Endodermal cell (in vitro differentiated cells): Measurements from ENCODE around the gene TAPT1. TPM values are rescaled to one million over a fixed set of nuclear protein-coding genes. Genes with fewer than 3 reads are reported as not detected.

Experiments
- DNase-seq: peaks from one replicate; pipeline ENCODE4 v3.0.0-alpha.2; 2017
- H3K27ac ChIP-seq: 2 replicates; pipeline ENCODE4 v1.5.1; 2013; ENCODE audit warnings: mild to moderate bottlenecking, low read depth, low read length, moderate library complexity
- H3K27me3 ChIP-seq: 2 replicates; pipeline ENCODE4 v1.6.1; 2013; ENCODE audit warnings: mild to moderate bottlenecking, low read length, moderate library complexity; ENCODE audit not compliant: insufficient read depth, control insufficient read depth, poor library complexity, severe bottlenecking
- H3K36me3 ChIP-seq: 2 replicates; pipeline ENCODE4 v1.7.0; 2013; ENCODE audit warnings: mild to moderate bottlenecking, low read length, moderate library complexity; ENCODE audit not compliant: control insufficient read depth, insufficient read depth
- H3K4me1 ChIP-seq: one replicate; pipeline ENCODE4 v1.7.0; 2013; ENCODE audit warnings: low read length; ENCODE audit not compliant: control insufficient read depth, insufficient read depth
- H3K4me3 ChIP-seq: 2 replicates; pipeline ENCODE4 v1.5.1; 2013; ENCODE audit warnings: mild to moderate bottlenecking, low read length, moderate library complexity
- H3K9ac ChIP-seq: 2 replicates; pipeline ENCODE4 v1.6.1; 2013; ENCODE audit warnings: mild to moderate bottlenecking, low read length, moderate library complexity; ENCODE audit not compliant: poor library complexity, severe bottlenecking; ENCODE audit errors: extremely low read depth
- H3K9me3 ChIP-seq: 2 replicates; pipeline ENCODE4 v1.6.1; 2013; ENCODE audit warnings: mild to moderate bottlenecking, low read length, moderate library complexity; ENCODE audit not compliant: control insufficient read depth
- H3K27ac Mint-ChIP-seq: 2 replicates; pipeline ENCODE4 v1.8.0; 2020; ENCODE audit warnings: mixed read lengths
- H3K27me3 Mint-ChIP-seq: 2 replicates; pipeline ENCODE4 v1.8.0; 2021; ENCODE audit warnings: mild to moderate bottlenecking, mixed read lengths; ENCODE audit not compliant: insufficient read depth
- H3K36me3 Mint-ChIP-seq: 2 replicates; pipeline ENCODE4 v1.8.0; 2020; ENCODE audit warnings: low read depth, mixed read lengths
- H3K4me1 Mint-ChIP-seq: 2 replicates; pipeline ENCODE4 v1.8.0; 2020; ENCODE audit warnings: mixed read lengths
- H3K4me3 Mint-ChIP-seq: 2 replicates; pipeline ENCODE4 v1.8.0; 2020; ENCODE audit warnings: mild to moderate bottlenecking, moderate library complexity, mixed read lengths
- H3K9me3 Mint-ChIP-seq: 2 replicates; pipeline ENCODE4 v1.8.0; 2020; ENCODE audit warnings: mild to moderate bottlenecking, mixed read lengths
- WGBS, 2 experiments: methylation state at CpG; one replicate each; pipeline versions ENCODE4 v1.1.5 to v1.1.7; 2013; ENCODE audit warnings: missing lambda C conversion rate in 2 of 2, mixed read lengths in 1 of 2; ENCODE audit not compliant: insufficient coverage in 1 of 2, insufficient read length in 1 of 2; 5-methylcytosine and 5-hydroxymethylcytosine counted together
- total RNA-seq, 2 donors: library from RNA; stranded (reverse); fragmentation: NEBNext Ultra II Directional in 1 of 2; extraction: Animal tissue kit (Norgen Biotek cat#: 25700) in 1 of 2; gene quantifications; 2 replicates in 1 of 2; 3 replicates in 1 of 2; pipeline ENCODE4 v1.2.1, GENCODE V29; 2021
- TF ChIP-seq, protein P1 (sequence below): fragments of 200-600 bp; sonication (generic); conservative IDR thresholded peaks from 2 replicates; pipeline ENCODE4 v1.5.0; 2021; ENCODE audit warnings: antibody characterized with exemption, mild to moderate bottlenecking

The TAPT1 gene
- total RNA-seq, 2 donors from 2014 or later = 19.8 to 22.6 TPM

- H3K4me1 Mint-ChIP-seq = no peaks in the 10 kb centered on the region
- Histone ChIP-seq H3K4me3 (no peak overlapping the region), H3K27ac (no peak overlapping the region), H3K9ac (no peak overlapping the region), H3K4me1 (no peaks in the 10 kb centered on the region), H3K9me3 (no peaks in the 10 kb centered on the region), H3K36me3 (peaks cover 45% of the 10 kb centered on the region), H3K27me3 (no peaks in the 10 kb centered on the region)
- no peak for DNase-seq
- TF ChIP-seq, protein P1, sequence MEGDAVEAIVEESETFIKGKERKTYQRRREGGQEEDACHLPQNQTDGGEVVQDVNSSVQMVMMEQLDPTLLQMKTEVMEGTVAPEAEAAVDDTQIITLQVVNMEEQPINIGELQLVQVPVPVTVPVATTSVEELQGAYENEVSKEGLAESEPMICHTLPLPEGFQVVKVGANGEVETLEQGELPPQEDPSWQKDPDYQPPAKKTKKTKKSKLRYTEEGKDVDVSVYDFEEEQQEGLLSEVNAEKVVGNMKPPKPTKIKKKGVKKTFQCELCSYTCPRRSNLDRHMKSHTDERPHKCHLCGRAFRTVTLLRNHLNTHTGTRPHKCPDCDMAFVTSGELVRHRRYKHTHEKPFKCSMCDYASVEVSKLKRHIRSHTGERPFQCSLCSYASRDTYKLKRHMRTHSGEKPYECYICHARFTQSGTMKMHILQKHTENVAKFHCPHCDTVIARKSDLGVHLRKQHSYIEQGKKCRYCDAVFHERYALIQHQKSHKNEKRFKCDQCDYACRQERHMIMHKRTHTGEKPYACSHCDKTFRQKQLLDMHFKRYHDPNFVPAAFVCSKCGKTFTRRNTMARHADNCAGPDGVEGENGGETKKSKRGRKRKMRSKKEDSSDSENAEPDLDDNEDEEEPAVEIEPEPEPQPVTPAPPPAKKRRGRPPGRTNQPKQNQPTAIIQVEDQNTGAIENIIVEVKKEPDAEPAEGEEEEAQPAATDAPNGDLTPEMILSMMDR = no peak
- 62% methylated on average over 2 to 3 of the region's 3 CpGs for WGBS, 2 experiments
- H3K27ac Mint-ChIP-seq = peak overlapping the region; percentile 20
- no peaks in the 10 kb centered on the region for H3K27me3 Mint-ChIP-seq
- no peaks in the 10 kb centered on the region for H3K9me3 Mint-ChIP-seq
- H3K4me3 Mint-ChIP-seq = no peak overlapping the region
- H3K36me3 Mint-ChIP-seq = peaks cover 45% of the 10 kb centered on the region
These were observed 57.4 kb downstream of the TAPT1 start for GRCh38 chr4:16168710-16169388.

DNA sequence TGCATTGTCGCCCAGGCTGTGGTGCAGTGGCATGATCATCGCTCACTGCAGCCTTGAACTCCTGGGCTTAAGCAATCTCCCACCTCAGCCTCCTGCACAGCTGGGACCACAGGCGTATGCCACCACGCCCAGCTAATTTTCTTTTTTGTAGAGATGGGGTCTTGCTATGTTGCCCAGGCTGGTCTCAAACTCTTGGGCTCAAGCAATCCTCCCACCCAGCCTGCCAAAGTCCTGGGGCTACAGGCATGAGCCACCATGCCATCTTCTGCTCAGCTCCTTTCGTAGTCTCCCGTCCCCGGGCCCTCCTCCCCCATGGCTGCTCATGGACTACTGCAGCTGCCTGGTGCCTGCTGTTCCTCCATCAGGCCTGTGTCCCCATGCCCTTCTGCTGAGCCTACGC is 58.1 kb downstream of the TAPT1 start:
- WGBS, 2 experiments = 95 to 96% methylated on average over 4 to 8 of the region's 8 CpGs
- Histone ChIP-seq H3K9ac (no peak overlapping the region), H3K9me3 (no peaks in the 10 kb centered on the region), H3K4me3 (no peak overlapping the region), H3K36me3 (peaks cover 45% of the 10 kb centered on the region), H3K27ac (no peak overlapping the region), H3K4me1 (no peaks in the 10 kb centered on the region), H3K27me3 (no peaks in the 10 kb centered on the region)
- DNase-seq = no peak
- H3K36me3 Mint-ChIP-seq = peaks cover 47% of the 10 kb centered on the region
- H3K27me3 Mint-ChIP-seq = no peaks in the 10 kb centered on the region
- no peak overlapping the region for H3K27ac Mint-ChIP-seq
- H3K9me3 Mint-ChIP-seq = no peaks in the 10 kb centered on the region
- TF ChIP-seq, protein P1 = no peak
- H3K4me1 Mint-ChIP-seq = no peaks in the 10 kb centered on the region
- H3K4me3 Mint-ChIP-seq = no peak overlapping the region

- H3K4me3 ChIP-seq = no peak overlapping the region
- Mint-ChIP-seq H3K27me3 (no peaks in the 10 kb centered on the region), H3K27ac (no peak overlapping the region), H3K36me3 (peaks cover 57% of the 10 kb centered on the region), H3K9me3 (no peaks in the 10 kb centered on the region), H3K4me3 (no peak overlapping the region), H3K4me1 (no peaks in the 10 kb centered on the region)
- no peak for DNase-seq
- H3K9ac ChIP-seq = no peak overlapping the region
- 95 to 96% methylated on average over 5 to 7 of the region's 7 CpGs for WGBS, 2 experiments
- H3K36me3 ChIP-seq = peaks cover 48% of the 10 kb centered on the region
- H3K27ac ChIP-seq = no peak overlapping the region
- H3K9me3 ChIP-seq = no peaks in the 10 kb centered on the region
- H3K4me1 ChIP-seq = no peaks in the 10 kb centered on the region
- no peaks in the 10 kb centered on the region for H3K27me3 ChIP-seq
- TF ChIP-seq, protein P1 = no peak
These were observed 60.3 kb downstream of the TAPT1 start for GRCh38 chr4:16165931-16166330.
